ENCODE measurements around the gene NUP42.
"Not testable (repeated sequence)": the region's sequence is repeated elsewhere in the genome, so short reads cannot be mapped to it uniquely, and the experiment has no call there.

The NUP42 gene

DNA sequence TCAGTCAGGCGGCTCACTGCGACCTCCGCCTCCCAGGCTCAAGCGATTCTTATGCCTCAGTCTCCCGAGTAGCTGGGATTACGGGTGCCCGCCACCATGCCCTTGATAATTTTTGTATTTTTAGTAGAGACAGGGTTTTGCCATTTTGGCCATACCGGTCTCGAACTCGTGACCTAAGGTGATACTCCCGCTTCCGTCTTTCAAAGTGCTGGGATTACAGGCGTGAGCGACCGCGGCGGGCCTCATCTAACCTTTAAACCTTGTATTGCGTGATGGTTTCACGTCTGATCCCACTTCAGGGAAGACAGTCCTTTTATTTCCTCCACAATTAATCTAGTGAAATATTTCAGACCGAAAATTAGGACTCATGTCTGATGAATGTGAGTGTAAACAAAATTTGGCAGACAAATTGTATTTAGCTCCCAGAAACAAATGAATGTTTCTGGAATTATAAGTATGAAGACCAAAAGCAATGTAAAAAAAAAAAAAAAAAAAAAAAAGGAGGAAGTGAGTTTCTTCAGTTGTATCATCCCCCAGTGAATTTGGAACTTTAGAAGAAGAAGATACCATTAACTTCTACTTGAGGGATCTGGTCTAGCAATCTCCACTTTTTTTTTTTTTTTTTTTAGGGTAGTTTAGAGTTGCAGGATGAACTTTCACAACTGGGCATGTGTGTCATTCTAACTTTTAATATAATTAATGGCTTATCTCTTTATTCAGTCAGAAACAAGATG is 1.6 kb downstream of the NUP42 start:
- H3K27me3 ChIP-seq (ENCODE audit: control insufficient read depth, insufficient read depth, low read length), result no peaks in the 10 kb centered on the region
- no peaks in the 10 kb centered on the region for H3K4me1 ChIP-seq (ENCODE audit: control insufficient read depth, insufficient read depth, low read length)
- no peak overlapping the region for H3K9ac ChIP-seq (ENCODE audit: low read length)
- H3K27ac ChIP-seq (ENCODE audit: low read depth, low read length), result no peak overlapping the region
- peak overlapping the region; percentile 26 for H3K4me3 ChIP-seq (ENCODE audit: low read length)
- peaks cover 2% of the 10 kb centered on the region for H3K36me3 ChIP-seq (ENCODE audit: control insufficient read depth, insufficient read depth, low read length)

GRCh38 chr7:23184291-23184690 is 2.4 kb downstream of the NUP42 start:
- Histone ChIP-seq H3K36me3 (ENCODE audit: control insufficient read depth, insufficient read depth, low read length) (peaks cover 4% of the 10 kb centered on the region), H3K4me3 (ENCODE audit: low read length) (no peak overlapping the region), H3K27me3 (ENCODE audit: control insufficient read depth, insufficient read depth, low read length) (no peaks in the 10 kb centered on the region), H3K27ac (ENCODE audit: low read depth, low read length) (no peak overlapping the region), H3K9ac (ENCODE audit: low read length) (no peak overlapping the region), H3K4me1 (ENCODE audit: control insufficient read depth, insufficient read depth, low read length) (no peaks in the 10 kb centered on the region)

GRCh38 chr7:23184709-23185359 is 3.0 kb downstream of the NUP42 start:
- Histone ChIP-seq H3K4me1 (ENCODE audit: control insufficient read depth, insufficient read depth, low read length) (no peaks in the 10 kb centered on the region), H3K9ac (ENCODE audit: low read length) (no peak overlapping the region), H3K36me3 (ENCODE audit: control insufficient read depth, insufficient read depth, low read length) (peaks cover 4% of the 10 kb centered on the region), H3K27ac (ENCODE audit: low read depth, low read length) (no peak overlapping the region), H3K4me3 (ENCODE audit: low read length) (no peak overlapping the region), H3K27me3 (ENCODE audit: control insufficient read depth, insufficient read depth, low read length) (no peaks in the 10 kb centered on the region)

DNA sequence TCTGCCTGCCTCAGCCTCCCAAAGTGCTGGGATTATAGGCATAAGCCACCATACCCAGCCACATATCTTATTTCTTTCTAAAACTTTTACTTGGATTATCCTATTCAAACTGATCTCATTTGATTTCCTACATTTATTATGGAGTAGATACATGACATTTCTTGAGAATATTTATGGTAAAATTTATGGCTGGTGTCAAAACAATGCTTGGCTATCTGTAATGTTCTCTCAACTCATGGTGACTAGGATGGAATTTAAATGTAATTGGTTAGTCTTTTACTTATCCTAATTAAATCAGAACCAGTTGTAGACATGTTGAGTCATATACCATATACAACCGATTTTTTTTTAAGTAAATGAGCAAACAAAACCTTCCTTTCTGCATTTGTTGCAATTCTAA is 4.1 kb downstream of the NUP42 start:
- no peak overlapping the region for H3K9ac ChIP-seq (ENCODE audit: low read length)
- H3K36me3 ChIP-seq (ENCODE audit: control insufficient read depth, insufficient read depth, low read length), result peaks cover 4% of the 10 kb centered on the region
- H3K4me3 ChIP-seq (ENCODE audit: low read length), result no peak overlapping the region
- H3K27me3 ChIP-seq (ENCODE audit: control insufficient read depth, insufficient read depth, low read length), result no peaks in the 10 kb centered on the region
- no peaks in the 10 kb centered on the region for H3K4me1 ChIP-seq (ENCODE audit: control insufficient read depth, insufficient read depth, low read length)
- no peak overlapping the region for H3K27ac ChIP-seq (ENCODE audit: low read depth, low read length)

GRCh38 chr7:23191022-23191421 is 9.2 kb downstream of the NUP42 start:
- Histone ChIP-seq H3K9ac (ENCODE audit: low read length) (no peak overlapping the region), H3K27me3 (ENCODE audit: control insufficient read depth, insufficient read depth, low read length) (no peaks in the 10 kb centered on the region), H3K4me1 (ENCODE audit: control insufficient read depth, insufficient read depth, low read length) (no peaks in the 10 kb centered on the region), H3K36me3 (ENCODE audit: control insufficient read depth, insufficient read depth, low read length) (peaks cover 6% of the 10 kb centered on the region), H3K27ac (ENCODE audit: low read depth, low read length) (no peak overlapping the region), H3K4me3 (ENCODE audit: low read length) (no peak overlapping the region)

DNA sequence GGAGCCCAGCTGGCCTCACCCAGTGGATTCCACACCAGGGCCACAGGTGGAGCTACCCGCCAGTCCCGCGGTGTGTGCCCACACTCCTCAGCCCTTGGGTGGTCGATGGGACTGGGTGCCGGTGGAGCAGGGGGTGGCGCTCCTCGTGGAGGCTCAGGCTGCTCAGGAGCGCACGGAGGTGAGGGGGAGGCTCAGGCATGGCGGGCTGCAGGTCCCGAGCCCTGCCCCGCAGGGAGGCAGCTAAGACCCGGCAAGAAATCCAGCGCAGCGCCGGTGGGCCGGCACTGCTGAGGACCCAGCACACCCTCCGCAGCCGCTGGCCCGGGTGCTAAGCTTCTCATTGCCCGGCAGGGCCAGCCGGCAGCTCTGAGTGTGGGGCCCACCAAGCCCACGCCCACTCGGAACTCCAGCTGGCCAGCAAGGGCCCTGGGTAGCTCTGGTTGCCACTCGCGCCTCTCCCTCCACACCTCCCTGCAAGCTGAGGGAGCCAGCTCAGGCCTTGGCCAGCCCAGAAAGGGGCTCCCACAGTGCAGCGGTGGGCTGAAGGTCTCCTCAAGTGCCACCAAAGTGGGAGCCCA is 11.9 kb downstream of the NUP42 start:
- not testable (repeated sequence) for H3K27ac ChIP-seq (ENCODE audit: low read depth, low read length); H3K27me3 ChIP-seq (ENCODE audit: control insufficient read depth, insufficient read depth, low read length); H3K4me3 ChIP-seq (ENCODE audit: low read length); H3K36me3 ChIP-seq (ENCODE audit: control insufficient read depth, insufficient read depth, low read length); H3K9ac ChIP-seq (ENCODE audit: low read length); H3K4me1 ChIP-seq (ENCODE audit: control insufficient read depth, insufficient read depth, low read length)

- Histone ChIP-seq H3K9ac (ENCODE audit: low read length) (no peak overlapping the region), H3K27ac (ENCODE audit: low read depth, low read length) (peak overlapping the region; percentile 30), H3K4me1 (ENCODE audit: control insufficient read depth, insufficient read depth, low read length) (no peaks in the 10 kb centered on the region), H3K27me3 (ENCODE audit: control insufficient read depth, insufficient read depth, low read length) (no peaks in the 10 kb centered on the region), H3K36me3 (ENCODE audit: control insufficient read depth, insufficient read depth, low read length) (peaks cover 13% of the 10 kb centered on the region), H3K4me3 (ENCODE audit: low read length) (no peak overlapping the region)
These were observed 14.5 kb downstream of the NUP42 start for GRCh38 chr7:23196306-23196705.

GRCh38 chr7:23197745-23198144 is 15.9 kb downstream of the NUP42 start:
- H3K27me3 ChIP-seq (ENCODE audit: control insufficient read depth, insufficient read depth, low read length); H3K9ac ChIP-seq (ENCODE audit: low read length); H3K27ac ChIP-seq (ENCODE audit: low read depth, low read length); H3K4me1 ChIP-seq (ENCODE audit: control insufficient read depth, insufficient read depth, low read length); H3K4me3 ChIP-seq (ENCODE audit: low read length): not testable (repeated sequence)
- peaks cover 13% of the 10 kb centered on the region for H3K36me3 ChIP-seq (ENCODE audit: control insufficient read depth, insufficient read depth, low read length)

- H3K4me3 ChIP-seq (ENCODE audit: low read length), result no peak overlapping the region
- no peaks in the 10 kb centered on the region for H3K4me1 ChIP-seq (ENCODE audit: control insufficient read depth, insufficient read depth, low read length)
- no peak overlapping the region for H3K9ac ChIP-seq (ENCODE audit: low read length)
- H3K27me3 ChIP-seq (ENCODE audit: control insufficient read depth, insufficient read depth, low read length), result no peaks in the 10 kb centered on the region
- H3K36me3 ChIP-seq (ENCODE audit: control insufficient read depth, insufficient read depth, low read length), result peaks cover 11% of the 10 kb centered on the region
- no peak overlapping the region for H3K27ac ChIP-seq (ENCODE audit: low read depth, low read length)
These were observed 18.5 kb downstream of the NUP42 start for GRCh38 chr7:23200331-23200730.

- Histone ChIP-seq H3K27me3 (ENCODE audit: control insufficient read depth, insufficient read depth, low read length) (no peaks in the 10 kb centered on the region), H3K36me3 (ENCODE audit: control insufficient read depth, insufficient read depth, low read length) (peaks cover 11% of the 10 kb centered on the region), H3K4me3 (ENCODE audit: low read length) (no peak overlapping the region), H3K4me1 (ENCODE audit: control insufficient read depth, insufficient read depth, low read length) (no peaks in the 10 kb centered on the region), H3K9ac (ENCODE audit: low read length) (no peak overlapping the region), H3K27ac (ENCODE audit: low read depth, low read length) (no peak overlapping the region)
These were observed 22.4 kb downstream of the NUP42 start for GRCh38 chr7:23204241-23204640.

DNA sequence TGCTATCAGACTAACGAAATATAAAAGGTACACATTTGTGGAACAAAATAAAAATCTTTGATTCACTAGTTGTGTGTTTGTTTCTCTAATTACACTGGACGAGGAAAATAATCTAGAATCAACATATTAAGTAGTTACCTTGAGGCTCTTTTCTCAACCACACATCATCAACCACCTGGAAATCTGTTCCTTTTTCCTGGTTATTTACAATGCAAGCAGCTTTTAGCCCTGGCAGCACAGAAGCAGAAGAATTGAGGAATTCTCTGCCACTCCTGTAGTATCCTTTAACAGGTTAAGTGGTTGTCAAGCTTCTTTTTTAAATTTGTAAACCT is 23.7 kb downstream of the NUP42 start:
- Histone ChIP-seq H3K27ac (ENCODE audit: low read depth, low read length) (no peak overlapping the region), H3K4me3 (ENCODE audit: low read length) (no peak overlapping the region), H3K27me3 (ENCODE audit: control insufficient read depth, insufficient read depth, low read length) (no peaks in the 10 kb centered on the region), H3K9ac (ENCODE audit: low read length) (no peak overlapping the region), H3K36me3 (ENCODE audit: control insufficient read depth, insufficient read depth, low read length) (no peaks in the 10 kb centered on the region), H3K4me1 (ENCODE audit: control insufficient read depth, insufficient read depth, low read length) (no peaks in the 10 kb centered on the region)

GRCh38 chr7:23205909-23206767 is 24.3 kb downstream of the NUP42 start:
- Histone ChIP-seq H3K36me3 (ENCODE audit: control insufficient read depth, insufficient read depth, low read length) (no peaks in the 10 kb centered on the region), H3K4me3 (ENCODE audit: low read length) (peak overlapping the region; percentile 7), H3K4me1 (ENCODE audit: control insufficient read depth, insufficient read depth, low read length) (no peaks in the 10 kb centered on the region), H3K9ac (ENCODE audit: low read length) (no peak overlapping the region), H3K27ac (ENCODE audit: low read depth, low read length) (no peak overlapping the region), H3K27me3 (ENCODE audit: control insufficient read depth, insufficient read depth, low read length) (no peaks in the 10 kb centered on the region)
